ENCODE measurements around the gene CC2D2B.

- TF ChIP-seq CTCF (IDR thresholded peaks at IDR 0.05; ENCODE audit: insufficient read depth, low read depth, low read length) (no peak), EZH2 (IDR thresholded peaks at IDR 0.05; ENCODE audit: insufficient read depth, low read length) (no peak)
Observed at GRCh38 chr10:95867866-95868265, 39.9 kb upstream of the CC2D2B start.

Data from astrocyte (in vitro differentiated cells and primary cell).